Activated T-cell treated with anti-CD3 and anti-CD28 coated beads for 4 hours (primary cell): ENCODE results near the gene PPP1CA.
A peak's percentile ranks its signal among the peaks of the same experiment; 100 is the strongest.
"Not testable (repeated sequence)": the region's sequence is repeated elsewhere in the genome, so short reads cannot be mapped to it uniquely, and the experiment has no call there.

Experiments
- DNase-seq: peaks from one replicate; pipeline ENCODE4 v3.0.0-alpha.2; 2020

The PPP1CA gene

DNA sequence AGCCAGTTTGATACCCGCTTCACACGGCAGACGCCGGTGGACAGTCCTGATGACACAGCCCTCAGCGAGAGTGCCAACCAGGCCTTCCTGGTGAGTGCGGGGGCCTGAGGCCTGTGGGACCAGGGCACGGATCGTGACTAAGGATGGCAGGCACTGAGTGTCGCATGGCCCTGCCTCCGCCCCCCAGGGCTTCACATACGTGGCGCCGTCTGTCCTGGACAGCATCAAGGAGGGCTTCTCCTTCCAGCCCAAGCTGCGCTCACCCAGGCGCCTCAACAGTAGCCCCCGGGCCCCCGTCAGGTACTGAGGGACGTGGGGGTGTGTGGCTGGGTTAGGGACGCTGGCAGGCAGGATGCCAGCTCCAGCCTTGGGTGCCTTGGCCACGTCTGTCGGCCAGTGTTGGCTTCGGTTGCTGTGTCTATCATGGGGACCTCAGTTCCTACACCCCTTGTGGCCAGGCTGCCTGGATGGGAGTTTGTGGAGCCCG lies 32.8 kb upstream of the PPP1CA start:
- DNase-seq: no peak

DNA sequence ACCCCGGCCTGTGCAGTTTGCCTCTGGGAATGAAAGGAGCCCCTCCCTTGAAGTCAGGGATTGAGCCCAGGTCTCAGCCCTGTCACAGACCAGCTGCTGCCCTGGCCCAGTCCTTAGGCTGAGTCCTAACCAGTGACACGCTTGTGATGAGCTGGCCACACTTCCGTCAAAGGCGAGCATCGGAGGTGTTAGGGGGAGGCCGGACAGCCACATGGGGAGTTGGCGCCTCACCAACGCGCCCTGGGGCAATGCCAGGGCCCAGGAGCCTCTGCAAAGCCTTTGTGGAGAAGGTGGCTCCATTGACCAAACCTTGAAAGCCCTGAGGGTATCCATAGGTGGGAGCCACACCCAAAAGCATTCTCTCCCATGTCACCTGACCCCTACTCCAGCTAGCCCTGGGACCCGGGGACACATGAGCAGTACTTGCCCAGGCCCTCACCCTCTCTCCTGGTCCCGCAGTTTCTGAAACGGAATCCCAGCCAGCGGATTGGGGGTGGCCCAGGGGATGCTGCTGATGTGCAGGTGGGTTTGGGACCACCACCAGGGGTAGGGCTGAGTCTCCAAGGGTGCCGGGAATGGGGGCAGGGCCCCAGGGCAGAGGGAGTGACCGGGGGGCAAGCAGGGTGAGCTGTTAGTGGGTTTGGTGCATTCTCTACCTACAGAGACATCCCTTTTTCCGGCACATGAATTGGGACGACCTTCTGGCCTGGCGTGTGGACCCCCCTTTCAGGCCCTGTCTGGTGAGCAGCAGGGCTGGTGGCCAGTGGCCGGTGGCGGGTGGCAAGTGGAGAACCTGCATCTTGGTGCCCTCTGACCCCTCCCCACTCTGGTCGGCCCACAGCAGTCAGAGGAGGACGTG lies 32.1 kb upstream of the PPP1CA start:
- no peak for DNase-seq

DNA sequence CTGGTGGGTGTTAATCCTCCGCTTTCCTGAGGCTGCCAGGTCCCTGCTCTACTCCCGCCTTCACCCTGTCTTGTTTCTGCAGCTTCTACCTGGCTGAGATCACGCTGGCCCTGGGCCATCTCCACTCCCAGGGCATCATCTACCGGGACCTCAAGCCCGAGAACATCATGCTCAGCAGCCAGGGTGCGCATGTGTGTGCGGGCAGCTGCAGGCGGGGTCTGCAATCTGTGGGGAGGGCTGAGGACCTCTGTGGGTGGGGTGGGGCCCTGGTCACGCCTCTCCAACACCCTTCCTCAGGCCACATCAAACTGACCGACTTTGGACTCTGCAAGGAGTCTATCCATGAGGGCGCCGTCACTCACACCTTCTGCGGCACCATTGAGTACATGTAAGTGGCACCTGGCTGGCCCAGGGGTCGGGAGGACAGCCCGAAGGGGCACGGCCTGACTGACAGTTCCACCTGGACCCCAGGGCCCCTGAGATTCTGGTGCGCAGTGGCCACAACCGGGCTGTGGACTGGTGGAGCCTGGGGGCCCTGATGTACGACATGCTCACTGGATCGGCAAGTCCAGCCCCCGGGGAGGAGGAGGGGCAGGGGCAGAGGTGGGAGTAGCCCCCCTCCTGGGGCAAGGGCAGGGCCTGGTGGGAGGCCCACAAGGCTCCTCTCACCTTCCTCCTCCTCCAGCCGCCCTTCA lies 31.1 kb upstream of the PPP1CA start:
- DNase-seq: no peak

DNA sequence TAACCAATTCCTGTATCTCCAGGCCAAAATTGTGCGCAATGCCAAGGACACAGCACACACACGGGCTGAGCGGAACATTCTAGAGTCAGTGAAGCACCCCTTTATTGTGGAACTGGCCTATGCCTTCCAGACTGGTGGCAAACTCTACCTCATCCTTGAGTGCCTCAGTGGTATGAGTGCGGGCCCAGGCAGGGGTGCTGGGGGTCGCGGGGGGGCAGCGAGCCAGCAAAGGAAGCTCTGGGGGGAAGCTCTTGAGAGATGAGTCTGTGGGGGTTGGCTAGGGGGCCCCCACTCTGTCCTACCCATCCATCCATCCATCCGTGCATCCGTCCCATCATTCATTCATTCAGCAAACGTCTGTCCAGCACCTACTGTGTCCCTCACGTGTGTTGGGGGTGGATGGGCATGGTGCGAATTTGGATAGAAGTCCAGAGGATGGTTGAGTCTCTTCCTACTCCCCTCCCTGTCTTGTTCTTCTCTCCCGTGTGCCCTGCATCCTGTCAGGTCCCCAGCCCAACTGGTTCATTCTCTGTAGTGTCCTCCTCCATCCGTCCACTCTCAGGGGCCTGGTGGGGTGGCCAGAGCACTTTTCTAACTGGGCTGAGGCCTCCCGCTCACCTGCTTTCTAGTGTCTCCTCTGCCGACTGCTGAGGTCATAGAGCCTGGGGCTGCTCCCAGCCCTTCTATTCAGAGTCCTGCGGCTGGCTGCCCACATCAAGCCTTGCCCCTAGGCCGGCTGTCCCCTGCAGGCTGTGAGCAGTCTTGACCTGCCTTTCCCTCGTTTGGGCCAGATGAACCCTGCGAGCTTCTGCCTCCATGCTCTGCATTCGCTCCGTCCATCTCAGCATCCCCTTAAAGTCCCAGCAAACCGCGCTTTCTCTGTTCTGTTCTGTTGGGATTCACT lies 29.9 kb upstream of the PPP1CA start:
- no peak for DNase-seq

DNA sequence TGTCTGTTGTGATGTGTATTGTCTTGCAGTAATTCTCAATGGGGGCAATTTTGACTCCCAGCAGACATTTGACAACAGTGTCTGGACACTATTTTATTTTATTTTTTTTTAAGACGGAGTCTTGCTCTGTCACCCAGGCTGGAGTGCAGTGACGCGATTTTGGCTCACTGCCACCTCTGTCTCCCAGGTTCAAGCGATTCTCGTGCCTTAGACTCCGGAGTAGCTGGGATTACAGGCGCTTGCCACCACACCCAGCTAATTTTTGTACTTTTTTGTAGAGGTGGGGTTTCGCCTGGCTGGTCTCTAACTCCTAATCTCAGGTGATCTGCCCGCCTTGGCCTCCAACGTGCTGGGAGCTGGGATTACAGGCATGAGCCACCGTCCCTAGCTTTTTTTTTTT lies 28.1 kb upstream of the PPP1CA start:
- no peak for DNase-seq

DNA sequence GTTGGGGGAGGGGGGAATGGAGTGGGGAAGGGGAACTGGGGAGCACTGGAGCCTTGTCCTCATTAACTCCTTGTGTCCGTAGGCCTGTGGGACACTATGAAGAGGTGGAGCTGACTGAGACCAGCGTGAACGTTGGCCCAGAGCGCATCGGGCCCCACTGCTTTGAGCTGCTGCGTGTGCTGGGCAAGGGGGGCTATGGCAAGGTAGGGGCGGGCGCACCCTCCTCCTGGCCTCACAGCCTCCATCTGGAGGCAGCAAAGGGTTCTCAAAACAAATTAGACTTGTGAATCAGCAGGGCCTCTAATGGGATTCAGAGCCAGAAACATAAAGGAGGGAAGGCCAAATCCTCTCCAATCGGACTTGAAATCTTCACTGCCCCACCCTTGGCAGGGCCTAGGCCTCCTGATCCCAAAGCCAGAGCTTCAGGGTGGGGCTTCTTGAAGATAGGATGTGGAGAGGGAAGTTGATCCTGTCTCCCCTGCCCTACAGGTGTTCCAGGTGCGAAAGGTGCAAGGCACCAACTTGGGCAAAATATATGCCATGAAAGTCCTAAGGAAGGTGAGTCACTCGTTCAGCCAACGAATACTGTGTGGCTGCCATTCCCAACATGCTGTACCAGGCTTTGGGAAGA lies 27.5 kb upstream of the PPP1CA start:
- DNase-seq: no peak

DNA sequence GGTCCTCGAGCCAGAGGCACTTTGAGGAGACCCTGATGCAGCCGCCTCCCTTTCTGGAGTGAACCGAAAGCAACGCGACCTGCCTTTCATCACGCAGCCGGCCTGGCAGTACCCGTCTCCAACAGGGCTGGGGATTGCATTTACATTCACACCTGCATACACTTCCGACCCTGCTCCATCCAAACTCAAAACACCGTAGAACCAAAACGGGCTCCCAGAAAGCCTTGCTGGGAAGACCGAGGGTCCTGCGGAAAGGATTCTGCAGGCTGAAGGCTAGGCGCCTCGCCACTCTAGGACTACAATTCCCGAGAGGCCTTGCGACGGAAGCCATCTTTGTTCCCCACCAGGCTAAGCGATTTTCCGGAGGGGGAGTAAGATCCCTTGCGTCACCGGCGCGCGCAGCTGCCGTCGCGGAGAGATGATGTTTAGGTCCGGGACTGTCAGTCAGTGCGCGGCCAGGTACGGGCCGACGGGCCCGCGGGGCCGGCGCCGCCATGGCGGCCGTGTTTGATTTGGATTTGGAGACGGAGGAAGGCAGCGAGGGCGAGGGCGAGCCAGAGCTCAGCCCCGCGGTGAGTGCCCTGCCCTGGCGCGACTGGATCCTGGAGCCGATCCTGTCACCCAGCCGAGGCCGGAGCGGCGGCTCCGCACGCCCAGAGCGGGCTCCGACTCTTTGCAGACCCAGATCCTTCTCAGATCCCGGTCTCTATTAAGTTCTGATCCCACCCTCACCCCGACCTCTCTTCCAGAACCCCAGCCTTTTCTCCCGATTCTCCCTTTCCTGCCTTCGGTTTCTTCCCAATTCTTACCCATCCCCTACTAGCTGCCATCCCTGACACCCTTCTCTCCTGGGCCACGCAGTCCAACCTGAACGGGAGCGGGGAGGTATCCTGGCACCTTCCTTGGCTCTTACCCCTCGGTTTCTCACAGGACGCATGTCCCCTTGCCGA lies 26.7 kb upstream of the PPP1CA start, which contains the start of gene RPS6KB2:
Gene RPS6KB2, plus strand, starts transcription at position 443 of the 950 bp plus-strand sequence. Its CDS starts 52 bp downstream, at position 495.
- DNase-seq: peak; percentile 100

DNA sequence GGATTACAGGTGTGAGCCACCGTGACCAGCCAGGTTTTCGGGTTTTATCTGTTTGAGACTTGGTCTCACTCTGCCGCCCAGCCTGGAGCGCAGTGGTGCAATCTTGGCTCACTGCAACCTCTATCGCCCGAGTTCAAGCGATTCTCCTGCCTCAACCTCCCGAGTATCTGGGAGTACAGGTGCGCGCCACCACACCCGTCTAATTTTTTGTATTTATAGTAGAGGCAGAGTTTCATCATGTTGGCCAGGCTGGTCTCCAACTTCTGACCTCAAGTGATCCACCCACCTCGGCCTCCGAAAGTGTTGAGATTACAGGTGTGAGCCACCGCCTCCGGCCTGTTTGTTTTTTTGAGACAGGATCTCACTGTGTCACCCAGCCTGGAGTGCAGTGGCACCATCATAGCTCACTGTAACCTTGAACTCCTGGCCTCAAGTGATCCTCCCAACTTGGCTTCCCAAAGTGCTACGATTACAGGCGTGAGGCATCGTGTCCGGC lies 25.8 kb upstream of the PPP1CA start:
- DNase-seq: not testable (repeated sequence)

DNA sequence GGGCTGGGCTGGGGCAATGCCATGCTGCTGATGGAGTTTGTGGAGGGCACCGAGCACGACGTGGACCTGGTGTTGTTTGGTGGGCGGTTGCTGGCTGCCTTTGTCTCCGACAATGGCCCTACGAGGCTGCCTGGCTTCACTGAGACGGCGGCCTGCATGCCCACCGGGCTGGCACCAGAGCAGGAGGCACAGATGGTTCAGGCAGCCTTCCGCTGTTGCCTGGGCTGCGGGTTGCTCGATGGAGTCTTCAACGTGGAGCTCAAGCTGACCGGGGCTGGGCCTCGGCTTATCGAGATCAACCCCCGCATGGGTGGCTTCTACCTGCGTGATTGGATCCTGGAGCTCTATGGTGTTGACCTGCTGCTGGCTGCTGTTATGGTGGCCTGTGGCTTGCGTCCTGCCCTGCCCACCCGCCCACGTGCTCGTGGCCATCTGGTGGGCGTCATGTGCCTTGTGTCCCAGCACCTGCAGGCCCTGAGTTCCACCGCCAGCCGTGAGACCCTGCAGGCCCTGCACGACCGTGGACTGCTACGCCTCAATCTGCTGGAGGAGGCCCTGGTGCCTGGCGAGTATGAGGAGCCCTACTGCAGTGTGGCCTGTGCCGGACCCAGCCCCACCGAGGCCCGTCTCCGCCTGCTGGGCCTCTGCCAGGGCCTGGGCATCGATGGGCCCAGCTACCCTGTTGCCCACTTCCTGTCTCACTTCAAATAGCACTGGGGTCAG lies 22.4 kb upstream of the PPP1CA start:
- no peak for DNase-seq

DNA sequence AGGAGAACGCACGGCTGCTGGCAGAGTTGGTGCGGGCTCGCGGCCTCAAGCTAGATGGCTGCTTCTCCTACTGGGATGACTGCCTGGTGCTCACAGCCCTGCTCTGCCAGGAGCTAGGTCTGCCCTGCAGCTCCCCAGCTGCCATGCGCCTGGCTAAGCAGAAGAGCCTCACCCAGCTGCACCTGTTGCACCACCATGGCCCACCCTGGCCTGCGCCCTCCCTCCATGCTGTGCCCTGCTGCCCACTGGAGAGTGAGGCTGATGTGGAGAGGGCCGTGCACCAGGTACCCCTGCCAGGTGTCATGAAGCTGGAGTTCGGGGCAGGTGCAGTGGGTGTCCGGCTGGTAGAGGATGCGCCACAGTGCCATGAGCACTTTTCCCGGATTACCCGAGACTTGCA lies 21.8 kb upstream of the PPP1CA start:
- DNase-seq: no peak

DNA sequence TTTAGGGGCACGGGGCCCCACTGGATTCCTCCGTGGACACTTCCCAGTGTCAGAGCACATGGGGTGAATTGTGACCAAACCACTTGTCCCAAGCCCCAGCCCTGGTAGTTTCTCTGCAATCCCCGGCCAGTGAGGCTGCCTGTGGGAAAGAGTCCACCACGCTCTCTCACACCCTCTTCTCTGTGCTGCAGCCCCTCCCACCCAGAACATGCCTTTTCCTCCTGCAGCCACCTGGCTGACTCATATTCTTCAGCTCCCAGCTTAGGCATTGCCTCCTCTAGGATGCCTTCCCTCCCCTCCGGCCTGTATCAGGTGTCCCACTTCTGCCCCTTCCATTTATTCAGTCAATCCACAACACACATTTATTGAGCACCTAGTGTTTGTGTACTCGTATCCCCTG lies 21.2 kb upstream of the PPP1CA start:
- DNase-seq: no peak

DNA sequence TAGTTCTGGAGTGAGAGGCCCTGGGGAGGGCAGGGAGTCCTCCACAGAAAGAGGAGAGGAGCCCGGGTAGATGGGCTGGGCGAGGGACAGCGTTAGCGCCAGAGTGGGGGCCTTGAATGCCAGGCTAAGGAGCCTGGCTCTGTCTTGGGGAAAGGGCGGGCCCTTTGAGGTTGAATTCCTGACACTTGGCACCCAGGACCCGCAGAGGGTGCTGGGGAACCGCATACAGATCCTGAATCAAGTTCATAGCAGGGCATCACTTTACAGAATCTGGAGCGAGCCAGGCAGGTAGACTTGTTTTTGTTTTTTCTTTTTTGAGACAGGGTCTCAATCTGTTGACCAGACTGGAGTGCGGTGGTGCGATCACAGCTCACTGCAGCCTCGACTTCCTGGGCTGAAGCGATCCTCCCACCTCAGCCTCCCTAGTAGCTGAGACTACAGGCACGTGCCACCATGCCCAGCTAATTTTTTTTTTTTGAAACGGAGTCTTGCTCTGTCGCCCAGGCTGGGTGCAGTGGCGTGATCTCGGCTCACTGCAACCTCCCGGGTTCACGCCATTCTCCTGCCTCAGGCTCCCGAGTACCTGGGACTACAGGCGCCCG lies 19.9 kb upstream of the PPP1CA start:
- DNase-seq: no peak

DNA sequence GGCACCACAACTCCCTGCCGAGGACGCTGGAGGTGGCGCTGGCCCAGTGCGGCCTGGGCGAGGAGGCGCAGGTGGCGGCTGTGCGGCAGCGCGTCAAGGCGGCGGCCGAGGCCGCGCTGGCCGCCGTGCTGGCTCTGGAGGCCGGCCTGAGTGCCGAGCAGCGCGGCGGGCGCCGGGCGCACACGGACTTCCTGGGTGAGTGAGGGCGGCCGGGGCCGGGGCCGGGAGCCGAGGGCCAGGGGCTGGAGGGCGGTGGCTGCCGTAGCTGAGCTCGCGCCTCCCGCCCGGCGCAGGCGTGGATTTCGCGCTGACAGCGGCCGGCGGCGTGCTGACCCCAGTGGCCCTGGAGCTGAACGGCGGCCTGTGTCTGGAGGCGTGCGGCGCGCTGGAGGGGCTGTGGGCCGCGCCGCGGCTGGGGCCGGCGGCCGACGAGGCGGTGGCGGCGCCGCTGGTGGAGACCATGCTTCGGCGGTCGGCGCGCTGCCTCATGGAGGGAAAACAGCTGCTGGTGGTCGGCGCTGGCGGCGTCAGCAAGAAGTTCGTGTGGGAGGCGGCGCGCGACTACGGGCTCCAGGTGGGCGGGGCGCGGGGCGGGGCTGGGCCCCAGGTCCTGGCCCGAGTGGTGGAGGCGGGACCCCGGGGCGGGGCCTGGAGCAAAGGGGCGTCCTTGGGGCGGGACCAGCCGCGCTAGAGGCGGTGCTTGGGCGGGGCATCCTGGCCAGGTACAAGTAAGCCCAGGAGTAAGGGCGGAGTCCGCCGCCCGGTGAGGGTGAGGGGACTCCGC lies 19.2 kb upstream of the PPP1CA start:
- DNase-seq: peak; percentile 98

DNA sequence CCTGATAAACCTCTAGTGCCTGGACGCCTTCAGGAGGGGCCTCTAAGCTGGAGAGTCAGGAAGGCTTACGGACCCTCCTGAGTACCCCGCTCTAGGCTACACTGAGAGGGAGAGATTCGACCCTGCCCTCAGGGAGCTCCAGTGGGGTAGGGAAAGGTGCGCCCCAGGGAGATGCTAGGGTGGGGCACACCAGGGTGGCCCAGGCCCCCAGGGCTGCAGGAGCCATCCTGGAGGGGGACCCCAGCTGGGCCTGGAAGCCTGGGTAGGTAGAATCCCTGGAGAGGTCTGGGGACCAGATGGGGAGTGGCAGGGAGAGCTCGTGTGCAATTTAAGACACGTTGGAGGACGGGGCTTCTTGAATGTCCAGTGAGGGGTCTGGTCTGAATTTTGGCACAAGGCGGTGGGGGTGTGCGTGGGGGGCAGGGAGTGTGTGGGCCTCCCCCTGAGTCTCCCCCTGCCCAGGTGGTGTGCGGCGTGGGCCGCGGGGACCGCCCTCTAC lies 18.5 kb upstream of the PPP1CA start:
- no peak for DNase-seq

DNA sequence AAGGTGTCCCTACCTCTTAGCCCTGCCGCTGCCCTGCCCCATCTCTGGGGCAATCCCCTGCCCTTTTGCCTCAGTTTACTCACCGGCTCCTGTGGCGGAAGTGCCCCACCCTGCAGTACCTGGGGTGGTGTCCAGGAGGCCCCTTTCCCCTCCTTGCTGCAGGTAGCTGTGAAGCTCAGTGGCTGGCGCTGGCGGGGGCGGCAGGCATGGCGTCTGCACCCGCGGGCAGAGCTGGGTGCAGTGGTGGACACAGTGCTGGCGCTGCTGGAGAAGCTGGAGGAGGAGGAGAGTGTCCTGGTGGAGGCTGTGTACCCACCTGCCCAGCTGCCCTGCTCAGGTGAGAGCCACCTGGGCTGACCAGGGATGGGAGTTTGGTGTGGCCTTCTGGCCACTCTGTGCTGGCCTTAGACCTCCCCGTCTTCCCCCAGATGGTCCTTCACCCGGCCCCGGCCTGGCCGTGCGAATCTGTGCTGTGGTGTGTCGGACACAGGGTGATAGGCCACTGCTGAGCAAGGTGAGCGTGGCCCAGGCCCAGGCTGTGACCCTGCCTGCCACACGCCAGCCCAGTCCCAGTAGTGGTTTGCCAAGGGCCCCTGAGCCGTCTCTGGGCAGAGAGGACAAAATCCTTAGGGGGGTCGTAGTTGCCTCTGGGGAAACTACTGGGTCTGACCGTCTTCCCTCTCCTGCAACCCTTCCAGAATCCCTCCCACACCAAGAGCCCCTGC lies 17.8 kb upstream of the PPP1CA start:
- DNase-seq: no peak

DNA sequence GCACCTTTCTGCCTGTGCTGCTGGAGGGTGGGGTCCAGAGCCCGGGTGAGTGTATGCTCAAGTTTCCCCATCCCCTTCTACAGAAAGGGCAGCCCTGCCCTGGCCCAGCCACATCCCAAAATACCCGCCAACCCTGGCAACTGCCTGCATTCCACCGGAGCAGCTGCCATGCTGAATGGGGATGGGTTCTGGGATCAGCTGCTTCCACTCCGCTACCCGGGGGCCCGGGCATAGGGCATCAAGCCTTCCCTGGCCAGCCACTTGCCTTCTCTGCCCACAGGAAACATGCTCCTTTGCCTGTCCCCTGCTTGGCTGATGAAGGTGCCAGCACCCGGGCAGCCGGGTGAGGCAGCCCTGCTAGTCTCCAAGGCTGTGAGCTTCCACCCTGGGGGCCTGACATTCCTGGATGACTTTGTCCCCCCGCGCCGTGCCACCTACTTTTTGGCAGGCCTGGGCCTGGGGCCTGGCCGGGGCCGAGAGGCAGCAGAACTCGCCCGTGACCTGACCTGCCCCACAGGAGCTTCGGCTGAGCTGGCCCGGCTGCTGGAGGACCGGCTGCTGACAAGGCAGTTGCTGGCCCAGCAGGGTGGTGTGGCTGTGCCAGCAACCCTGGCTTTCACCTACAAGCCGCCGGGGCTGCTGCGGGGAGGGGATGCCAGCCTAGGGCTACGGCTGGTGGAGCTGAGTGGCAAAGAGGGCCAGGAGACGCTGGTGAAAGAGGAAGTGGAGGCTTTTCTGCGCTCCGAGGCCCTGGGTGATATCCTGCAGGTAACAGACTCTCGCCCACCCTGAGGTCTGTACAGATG lies 17.0 kb upstream of the PPP1CA start:
- DNase-seq: no peak

DNA sequence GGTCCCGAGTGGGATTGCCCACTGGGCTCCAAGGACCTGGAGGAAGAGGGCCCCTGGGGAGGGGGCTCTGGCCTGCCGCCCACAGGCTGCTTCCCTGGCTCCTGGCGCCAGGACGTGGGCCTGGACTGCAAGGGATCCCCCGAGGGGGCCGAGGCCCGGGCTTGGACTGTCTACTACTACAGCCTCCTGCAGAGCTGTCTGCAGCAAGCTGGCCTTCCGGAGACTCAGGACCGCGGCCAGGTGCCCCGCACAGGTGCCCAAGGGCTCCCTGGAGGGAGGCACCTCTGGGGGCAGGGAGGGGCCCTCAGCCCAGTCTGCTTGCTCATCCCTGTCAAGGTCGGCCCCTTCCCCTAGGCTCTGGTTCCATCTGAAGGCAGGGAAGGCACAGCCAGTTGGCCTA lies 15.8 kb upstream of the PPP1CA start:
- no peak for DNase-seq
